WI38 (cell line): ENCODE results near the gene RGS9BP.

Experiments
- H3K4me3 ChIP-seq: 2 replicates; pipeline ENCODE4 v1.5.1; 2011; ENCODE audit warnings: low read depth, mild to moderate bottlenecking, control low read depth, low read length
- TF ChIP-seq, protein P1 (sequence below): IDR thresholded peaks from 2 replicates; pipeline ENCODE4 v1.5.1; 2012; ENCODE audit warnings: low read depth, mild to moderate bottlenecking, control low read depth, low read length

The RGS9BP gene, protein sequence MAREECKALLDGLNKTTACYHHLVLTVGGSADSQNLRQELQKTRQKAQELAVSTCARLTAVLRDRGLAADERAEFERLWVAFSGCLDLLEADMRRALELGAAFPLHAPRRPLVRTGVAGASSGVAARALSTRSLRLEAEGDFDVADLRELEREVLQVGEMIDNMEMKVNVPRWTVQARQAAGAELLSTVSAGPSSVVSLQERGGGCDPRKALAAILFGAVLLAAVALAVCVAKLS

DNA sequence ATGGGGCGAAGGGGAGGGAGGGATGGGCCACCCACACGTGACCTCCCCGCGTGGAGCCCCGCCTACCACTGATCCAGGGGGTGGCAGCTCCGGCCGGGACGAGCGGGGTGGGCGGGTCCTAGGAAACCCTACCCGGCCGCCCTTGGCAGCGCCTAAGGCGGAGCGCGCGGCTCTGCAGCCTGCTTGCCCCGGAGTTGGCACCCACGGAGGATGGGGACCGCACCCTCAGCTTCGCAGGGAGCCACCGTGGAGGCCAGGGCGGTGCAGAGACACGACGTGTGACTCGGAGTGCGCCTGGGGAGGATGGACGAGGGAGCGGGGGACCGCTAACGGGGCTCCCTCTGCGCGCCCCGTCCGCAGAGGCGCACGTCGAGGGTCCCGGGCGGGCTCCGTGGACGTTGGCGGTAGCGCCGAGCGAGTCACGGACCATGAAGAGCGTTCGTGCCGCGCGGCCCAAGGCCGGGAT is at the start of gene RGS9BP:
Gene RGS9BP (plus strand): TSS at position 129 of the 466 bp plus-strand sequence. CDS start 416 bp downstream, outside the sequence.
- H3K4me3 ChIP-seq, result peak within 1 kb of the TSS; percentile 91
- TF ChIP-seq, protein P1, sequence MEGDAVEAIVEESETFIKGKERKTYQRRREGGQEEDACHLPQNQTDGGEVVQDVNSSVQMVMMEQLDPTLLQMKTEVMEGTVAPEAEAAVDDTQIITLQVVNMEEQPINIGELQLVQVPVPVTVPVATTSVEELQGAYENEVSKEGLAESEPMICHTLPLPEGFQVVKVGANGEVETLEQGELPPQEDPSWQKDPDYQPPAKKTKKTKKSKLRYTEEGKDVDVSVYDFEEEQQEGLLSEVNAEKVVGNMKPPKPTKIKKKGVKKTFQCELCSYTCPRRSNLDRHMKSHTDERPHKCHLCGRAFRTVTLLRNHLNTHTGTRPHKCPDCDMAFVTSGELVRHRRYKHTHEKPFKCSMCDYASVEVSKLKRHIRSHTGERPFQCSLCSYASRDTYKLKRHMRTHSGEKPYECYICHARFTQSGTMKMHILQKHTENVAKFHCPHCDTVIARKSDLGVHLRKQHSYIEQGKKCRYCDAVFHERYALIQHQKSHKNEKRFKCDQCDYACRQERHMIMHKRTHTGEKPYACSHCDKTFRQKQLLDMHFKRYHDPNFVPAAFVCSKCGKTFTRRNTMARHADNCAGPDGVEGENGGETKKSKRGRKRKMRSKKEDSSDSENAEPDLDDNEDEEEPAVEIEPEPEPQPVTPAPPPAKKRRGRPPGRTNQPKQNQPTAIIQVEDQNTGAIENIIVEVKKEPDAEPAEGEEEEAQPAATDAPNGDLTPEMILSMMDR, result no peak

DNA sequence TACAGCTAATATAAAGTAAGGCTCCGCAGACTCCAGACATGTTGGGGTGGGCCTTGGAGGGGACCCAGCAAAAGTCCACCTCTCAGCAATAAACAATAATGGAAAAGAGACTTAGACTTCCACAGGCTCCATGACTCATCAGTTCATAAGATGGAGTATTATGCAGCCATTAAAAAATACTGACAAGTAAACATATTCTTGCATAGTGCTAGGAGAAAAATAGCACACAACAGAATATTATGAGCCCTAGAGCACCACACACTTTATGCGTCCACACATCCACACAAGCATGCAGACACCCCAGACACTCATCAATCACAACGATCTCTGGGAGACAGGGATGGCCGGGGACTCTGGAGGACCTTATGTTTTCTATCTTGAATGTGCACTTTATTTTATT is 48.7 kb upstream of the RGS9BP start:
- H3K4me3 ChIP-seq, result no peak overlapping the region
- TF ChIP-seq, protein P1, result no peak

DNA sequence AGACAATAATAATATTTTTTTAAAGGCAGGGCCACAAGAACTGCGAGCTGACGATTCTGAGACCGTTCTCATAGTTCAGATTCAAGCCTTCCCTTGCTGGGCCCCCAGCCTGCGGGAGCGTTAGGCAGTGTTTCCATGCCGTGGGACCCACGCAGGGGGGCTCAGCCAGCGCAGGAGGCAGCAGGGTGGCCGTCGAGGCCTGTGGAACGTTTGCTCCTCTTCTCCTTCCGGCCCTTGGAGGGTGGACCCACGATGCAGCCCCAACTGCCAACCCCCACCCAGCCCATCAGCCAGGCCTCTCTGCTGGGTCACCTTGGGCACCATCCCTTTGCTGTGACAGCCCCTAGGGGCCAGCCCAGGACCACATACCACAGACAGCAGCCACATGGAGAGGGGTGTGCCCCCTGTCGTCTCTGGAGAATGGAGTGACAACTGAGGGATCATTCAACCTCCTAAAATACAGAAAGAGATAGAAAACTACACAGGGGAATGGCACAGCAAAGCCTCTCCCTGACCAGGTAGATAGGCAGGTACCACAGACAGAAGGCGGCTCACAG is 47.9 kb upstream of the RGS9BP start:
- no peak overlapping the region for H3K4me3 ChIP-seq
- TF ChIP-seq, protein P1, result no peak

DNA sequence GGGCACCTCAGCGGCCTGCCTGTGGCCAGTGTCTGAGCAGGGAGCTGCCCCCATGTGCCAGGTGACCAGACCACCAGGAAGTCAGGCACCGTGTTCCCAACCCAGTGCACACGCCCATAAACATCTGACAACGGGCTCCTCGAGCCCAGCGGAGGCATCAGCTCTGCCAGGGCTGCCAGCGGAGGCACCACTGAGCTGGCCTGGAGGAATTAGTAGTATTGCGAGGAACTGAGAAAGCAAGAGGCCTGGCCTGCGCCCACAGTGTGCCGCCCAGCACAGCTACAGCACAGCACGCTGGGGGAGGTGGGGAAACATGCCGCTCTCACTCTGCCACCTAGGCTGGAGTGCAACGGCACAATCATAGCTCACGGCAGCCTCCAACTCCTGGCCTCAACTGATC is 45.3 kb upstream of the RGS9BP start:
- TF ChIP-seq, protein P1, result no peak
- H3K4me3 ChIP-seq, result no peak overlapping the region

DNA sequence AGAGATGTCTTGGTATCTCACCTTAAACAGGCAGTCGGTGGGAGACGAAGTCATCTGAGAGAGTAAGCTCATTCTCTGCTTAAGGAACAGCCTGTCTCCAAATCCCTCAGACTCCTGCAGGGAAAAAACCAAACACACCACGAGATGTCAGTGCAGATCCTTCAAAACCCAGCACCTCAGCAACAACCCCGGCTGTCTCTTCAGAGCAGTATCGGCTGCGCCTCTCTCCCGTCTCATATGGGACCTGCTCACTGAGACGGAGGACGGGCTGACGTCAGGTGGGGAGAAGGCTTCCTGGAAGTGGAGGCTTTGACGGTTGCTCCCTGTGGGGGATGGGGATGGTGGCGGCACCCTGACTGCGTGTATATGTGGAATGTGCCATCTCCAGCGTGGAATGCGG is 44.3 kb upstream of the RGS9BP start:
- TF ChIP-seq, protein P1, result no peak
- H3K4me3 ChIP-seq, result no peak overlapping the region

DNA sequence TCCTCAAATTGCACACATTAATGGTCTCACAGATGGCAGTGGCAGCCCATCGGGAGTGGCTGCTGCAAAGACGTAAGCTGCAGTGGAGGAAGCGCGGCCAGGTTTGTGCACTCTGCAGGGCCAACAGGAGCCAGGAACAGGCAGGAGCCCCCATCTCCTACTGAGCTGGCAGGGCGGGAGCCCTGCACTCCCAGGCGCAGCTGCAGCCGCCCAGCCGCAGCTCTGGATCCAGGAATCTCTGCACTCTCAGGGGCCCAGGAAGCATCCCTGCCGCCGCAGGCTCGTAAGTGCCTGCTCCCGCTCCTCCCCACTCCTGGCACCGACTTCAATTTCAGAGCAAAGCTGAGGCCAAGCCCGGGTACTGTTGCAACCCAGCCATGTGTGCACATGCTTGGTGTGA is 38.2 kb upstream of the RGS9BP start:
- H3K4me3 ChIP-seq, result no peak overlapping the region
- TF ChIP-seq, protein P1, result no peak

DNA sequence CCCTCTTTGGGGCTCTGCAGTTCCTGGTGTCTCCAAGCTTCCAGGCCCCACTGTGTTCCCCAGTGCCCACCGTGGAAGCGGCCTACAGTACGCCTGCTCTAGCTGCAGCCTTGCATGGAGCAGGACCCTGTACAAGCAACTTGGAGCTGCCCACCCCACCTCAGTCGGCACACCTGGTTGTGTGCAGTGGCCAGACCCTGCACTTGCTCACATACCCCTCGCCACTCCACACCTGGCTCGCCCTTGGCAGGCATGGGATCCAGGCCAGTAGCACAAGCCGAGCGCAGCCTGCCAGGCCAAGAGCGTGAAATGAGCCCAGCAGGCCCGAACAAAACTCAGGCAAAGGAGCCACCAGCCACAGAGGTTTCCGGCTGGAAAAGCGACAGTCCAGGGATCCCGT is 37.0 kb upstream of the RGS9BP start:
- TF ChIP-seq, protein P1, result no peak
- no peak overlapping the region for H3K4me3 ChIP-seq
